ENCODE results near the gene TRIM47.

- no peak for TF ChIP-seq POLR2A (IDR thresholded peaks at IDR 0.05; ENCODE audit: low read depth, low read length)
- no peak for TF ChIP-seq POLR2AphosphoS5 (IDR thresholded peaks at IDR 0.05; ENCODE audit: low read depth, low read length)
These were observed 36.4 kb upstream of the TRIM47 start for GRCh38 chr17:75914643-75915267.
